ENCODE results near the gene ING3. TPM values are rescaled to one million over a fixed set of nuclear protein-coding genes. Genes with fewer than 3 reads are reported as not detected.

The ING3 gene
- total RNA-seq, 1 donor from 2014 or later = 14.0 TPM

DNA sequence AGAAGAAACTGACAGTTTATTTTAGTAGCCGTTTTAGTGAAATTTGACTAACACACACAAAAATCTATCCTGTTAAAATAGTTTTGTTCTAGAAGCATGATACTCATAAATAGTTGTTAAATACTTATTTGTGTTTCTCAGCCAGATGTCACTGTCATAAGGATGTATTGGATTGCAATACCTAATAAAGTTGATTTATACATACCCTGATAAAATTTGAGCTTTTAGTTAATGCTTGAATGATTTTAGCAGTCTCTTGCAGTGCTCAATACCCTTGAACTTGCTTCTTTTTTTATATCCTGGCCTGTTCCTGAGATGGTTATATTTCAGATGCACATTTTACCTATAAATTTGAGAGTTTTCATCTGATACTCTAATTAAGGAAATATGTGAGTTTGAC lies 10.1 kb downstream of the ING3 start:
- no peak for DNase-seq (ENCODE audit: extremely low spot score in 2 of 2)
- H3K4me1 ChIP-seq = peaks cover 12% of the 10 kb centered on the region
- H3K36me3 ChIP-seq = peaks cover 0 to 8% of the 10 kb centered on the region in 2 donors
- no peak for TF ChIP-seq POLR2AphosphoS5 (IDR thresholded peaks at IDR 0.05; ENCODE audit: insufficient read depth in 1 of 2, low read depth in 1 of 2)
- TF ChIP-seq POLR2A (IDR thresholded peaks at IDR 0.05) = no peak
- TF ChIP-seq, protein P1, sequence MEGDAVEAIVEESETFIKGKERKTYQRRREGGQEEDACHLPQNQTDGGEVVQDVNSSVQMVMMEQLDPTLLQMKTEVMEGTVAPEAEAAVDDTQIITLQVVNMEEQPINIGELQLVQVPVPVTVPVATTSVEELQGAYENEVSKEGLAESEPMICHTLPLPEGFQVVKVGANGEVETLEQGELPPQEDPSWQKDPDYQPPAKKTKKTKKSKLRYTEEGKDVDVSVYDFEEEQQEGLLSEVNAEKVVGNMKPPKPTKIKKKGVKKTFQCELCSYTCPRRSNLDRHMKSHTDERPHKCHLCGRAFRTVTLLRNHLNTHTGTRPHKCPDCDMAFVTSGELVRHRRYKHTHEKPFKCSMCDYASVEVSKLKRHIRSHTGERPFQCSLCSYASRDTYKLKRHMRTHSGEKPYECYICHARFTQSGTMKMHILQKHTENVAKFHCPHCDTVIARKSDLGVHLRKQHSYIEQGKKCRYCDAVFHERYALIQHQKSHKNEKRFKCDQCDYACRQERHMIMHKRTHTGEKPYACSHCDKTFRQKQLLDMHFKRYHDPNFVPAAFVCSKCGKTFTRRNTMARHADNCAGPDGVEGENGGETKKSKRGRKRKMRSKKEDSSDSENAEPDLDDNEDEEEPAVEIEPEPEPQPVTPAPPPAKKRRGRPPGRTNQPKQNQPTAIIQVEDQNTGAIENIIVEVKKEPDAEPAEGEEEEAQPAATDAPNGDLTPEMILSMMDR (IDR thresholded peaks at IDR 0.05) = no peak
- H3K27me3 ChIP-seq = no peaks in the 10 kb centered on the region
- H3K4me3 ChIP-seq = no peak overlapping the region
- intact Hi-C loops (cut with DNase I) = no loop called here
- H3K9me3 ChIP-seq = no peaks in the 10 kb centered on the region
- no peak overlapping the region for H3K27ac ChIP-seq

DNA sequence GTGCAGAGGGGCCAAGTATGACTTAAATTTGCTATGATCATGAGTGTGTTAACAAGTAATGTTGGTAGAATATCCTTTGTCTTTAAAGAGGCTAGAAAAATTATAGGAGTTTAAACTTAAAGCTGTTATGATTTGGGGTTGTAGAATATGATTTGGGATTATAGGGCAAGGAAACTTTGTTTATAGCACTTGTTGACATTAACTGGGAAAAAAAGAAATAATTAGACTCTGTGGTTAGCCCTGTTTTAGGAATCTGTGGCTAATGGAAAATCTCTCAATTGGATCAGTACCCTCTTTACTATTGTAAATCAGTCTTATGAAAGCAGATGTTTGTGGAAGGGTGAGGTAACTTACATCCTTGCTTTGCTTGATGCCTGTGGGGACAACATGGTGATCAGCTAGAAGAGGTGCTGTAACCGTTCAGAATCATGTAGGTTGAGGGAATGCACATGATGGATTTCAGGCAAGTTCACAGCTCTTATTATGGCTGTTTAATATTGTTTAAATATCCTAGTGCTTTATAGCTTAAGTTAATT lies 11.1 kb downstream of the ING3 start:
- no peaks in the 10 kb centered on the region for H3K36me3 ChIP-seq
- H3K4me3 ChIP-seq = no peak overlapping the region
- DNase-seq (ENCODE audit: extremely low spot score in 2 of 2) = no peak
- H3K27me3 ChIP-seq = no peaks in the 10 kb centered on the region
- H3K4me1 ChIP-seq = peaks cover 12% of the 10 kb centered on the region
- intact Hi-C loops (cut with DNase I) = no loop called here
- no peaks in the 10 kb centered on the region for H3K9me3 ChIP-seq
- no peak for TF ChIP-seq POLR2A (IDR thresholded peaks at IDR 0.05)
- no peak for TF ChIP-seq POLR2AphosphoS5 (IDR thresholded peaks at IDR 0.05; ENCODE audit: insufficient read depth in 1 of 2, low read depth in 1 of 2)
- TF ChIP-seq, protein P1 (IDR thresholded peaks at IDR 0.05) = no peak
- no peak overlapping the region for H3K27ac ChIP-seq

DNA sequence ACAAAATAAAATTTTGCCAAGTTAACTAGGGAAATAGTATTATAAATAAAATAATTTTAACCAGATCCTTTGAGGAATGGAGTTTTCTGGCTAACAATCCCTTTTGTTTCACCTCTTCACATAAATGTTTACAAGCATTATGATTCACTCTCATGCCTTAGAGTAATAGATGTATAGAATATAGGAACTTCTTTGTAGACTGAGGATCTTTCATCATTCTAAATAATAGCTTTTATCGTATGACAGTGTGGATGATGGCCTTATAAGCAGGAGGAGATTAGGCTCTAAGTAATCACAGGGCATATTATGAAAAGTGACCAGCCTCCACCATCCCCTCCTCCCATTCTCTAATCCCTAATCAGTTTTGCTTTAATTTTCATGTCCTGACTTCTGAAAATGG lies 13.5 kb downstream of the ING3 start:
- Histone ChIP-seq H3K4me1 (peaks cover 12% of the 10 kb centered on the region), H3K27me3 (no peaks in the 10 kb centered on the region), H3K4me3 (no peak overlapping the region), H3K27ac (no peak overlapping the region), H3K9me3 (no peaks in the 10 kb centered on the region), H3K36me3 (peaks cover 0 to 12% of the 10 kb centered on the region in 2 donors)
- no peak for DNase-seq (ENCODE audit: extremely low spot score in 2 of 2)
- TF ChIP-seq, protein P1 (IDR thresholded peaks at IDR 0.05) = no peak
- TF ChIP-seq POLR2AphosphoS5 (IDR thresholded peaks at IDR 0.05; ENCODE audit: insufficient read depth in 1 of 2, low read depth in 1 of 2) = no peak
- no peak for TF ChIP-seq POLR2A (IDR thresholded peaks at IDR 0.05)
- intact Hi-C loops (cut with DNase I) = no loop called here

DNA sequence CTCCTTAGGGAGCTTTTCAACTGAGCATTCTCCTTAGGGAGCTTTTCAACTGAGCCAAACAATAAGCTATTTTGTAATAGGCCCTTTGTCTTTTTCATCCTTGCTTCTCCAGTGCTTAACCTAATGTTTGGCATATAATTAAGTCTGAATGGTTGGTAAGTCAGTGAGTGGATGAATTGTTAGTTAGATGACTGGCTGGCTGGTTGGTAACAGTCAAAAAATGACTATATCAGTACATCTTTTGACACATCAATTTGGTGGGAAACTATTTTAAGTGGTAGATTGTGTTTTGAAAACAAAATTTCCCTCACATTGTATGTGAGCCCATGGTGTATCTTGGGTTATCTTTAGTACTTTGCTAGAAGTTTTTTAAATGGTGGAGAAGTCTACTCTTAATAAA lies 16.4 kb downstream of the ING3 start:
- H3K4me3 ChIP-seq = no peak overlapping the region
- peaks cover 2% of the 10 kb centered on the region for H3K4me1 ChIP-seq
- H3K27ac ChIP-seq = no peak overlapping the region
- H3K27me3 ChIP-seq = no peaks in the 10 kb centered on the region
- intact Hi-C loops (cut with DNase I) = no loop called here
- no peak for TF ChIP-seq POLR2AphosphoS5 (IDR thresholded peaks at IDR 0.05; ENCODE audit: insufficient read depth in 1 of 2, low read depth in 1 of 2)
- TF ChIP-seq POLR2A (IDR thresholded peaks at IDR 0.05) = no peak
- TF ChIP-seq, protein P1 (IDR thresholded peaks at IDR 0.05) = no peak
- no peaks in the 10 kb centered on the region for H3K9me3 ChIP-seq
- no peak for DNase-seq (ENCODE audit: extremely low spot score in 2 of 2)
- H3K36me3 ChIP-seq = peaks cover 0 to 40% of the 10 kb centered on the region in 2 donors

DNA sequence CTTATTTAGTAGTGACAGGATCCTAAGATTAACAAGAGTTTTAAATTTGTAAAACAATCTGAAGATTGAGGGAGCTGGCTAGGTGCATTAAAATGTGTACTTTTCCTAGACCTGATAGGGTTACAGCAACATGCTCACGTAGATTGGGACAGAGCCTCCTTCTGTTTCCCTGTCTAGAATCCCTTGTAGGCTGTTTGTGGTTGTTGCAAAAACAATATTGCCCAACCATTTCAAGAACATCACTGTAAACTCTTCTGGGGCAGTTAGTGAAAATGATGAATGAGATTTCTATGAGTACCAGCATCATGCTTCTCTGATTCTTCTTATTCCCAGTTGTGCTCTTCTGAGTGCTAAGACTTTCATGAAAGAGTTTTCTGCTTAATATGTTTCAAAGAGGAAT lies 23.3 kb downstream of the ING3 start:
- no peak overlapping the region for H3K4me3 ChIP-seq
- no peaks in the 10 kb centered on the region for H3K4me1 ChIP-seq
- H3K9me3 ChIP-seq = no peaks in the 10 kb centered on the region
- no peak for TF ChIP-seq POLR2A (IDR thresholded peaks at IDR 0.05)
- TF ChIP-seq, protein P1 (IDR thresholded peaks at IDR 0.05) = no peak
- TF ChIP-seq POLR2AphosphoS5 (IDR thresholded peaks at IDR 0.05; ENCODE audit: insufficient read depth in 1 of 2, low read depth in 1 of 2) = no peak
- intact Hi-C loops (cut with DNase I) = no loop called here
- no peak for DNase-seq (ENCODE audit: extremely low spot score in 2 of 2)
- no peaks in the 10 kb centered on the region for H3K27me3 ChIP-seq
- no peak overlapping the region for H3K27ac ChIP-seq
- peaks cover 0 to 64% of the 10 kb centered on the region in 2 donors for H3K36me3 ChIP-seq

Measured in vagina (tissue), 2 donors.